Hypothalamus (tissue), 51 donors: ENCODE measurements around the gene PCBP3.

Source experiments
- DNase-seq, 51 donors: peaks; one replicate each; lab custom pipeline; 2025; lab: John Stamatoyannopoulos, UW

The PCBP3 gene

DNA sequence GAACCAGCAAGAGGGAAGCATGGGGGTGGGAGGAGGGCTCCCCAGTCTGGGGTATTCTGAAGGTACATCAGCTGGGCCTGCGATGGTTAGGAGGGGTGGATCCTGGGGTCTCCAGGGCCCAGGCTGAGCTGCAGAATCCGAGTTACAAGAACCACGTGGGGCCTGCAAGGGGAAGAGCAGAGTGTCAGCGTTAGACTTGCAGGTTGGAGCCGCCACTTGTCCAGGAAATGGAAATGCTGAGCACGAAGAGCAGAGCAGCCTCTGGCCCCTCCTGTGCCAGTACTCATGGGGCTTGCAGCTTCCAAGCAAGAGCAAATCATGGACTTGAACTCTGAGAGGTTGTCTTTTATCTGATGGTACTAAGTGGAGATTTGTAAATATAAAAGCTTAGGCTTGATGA, 290.6 kb downstream of the PCBP3 start:
- DNase-seq: no peak

DNA sequence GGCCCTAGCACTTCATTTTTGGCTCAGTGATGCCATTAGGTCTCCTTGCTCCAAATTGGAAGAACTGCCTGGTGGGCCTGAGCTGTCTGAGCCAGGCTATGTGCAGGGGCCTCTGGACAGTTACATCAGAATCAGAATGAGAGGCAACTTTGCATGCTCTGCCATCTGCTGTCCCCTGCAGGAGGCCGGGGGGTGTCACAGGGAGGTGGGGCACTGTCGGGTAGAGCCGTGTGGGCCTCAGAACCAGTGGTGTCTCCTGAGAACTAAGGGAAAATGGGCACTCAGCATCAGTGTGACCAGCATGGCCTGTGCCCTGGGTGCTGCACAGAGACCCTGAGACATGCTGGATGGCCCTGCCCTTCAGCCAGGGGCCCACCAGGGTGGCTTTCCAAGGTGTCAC, 291.0 kb downstream of the PCBP3 start:
- no peak for DNase-seq

DNA sequence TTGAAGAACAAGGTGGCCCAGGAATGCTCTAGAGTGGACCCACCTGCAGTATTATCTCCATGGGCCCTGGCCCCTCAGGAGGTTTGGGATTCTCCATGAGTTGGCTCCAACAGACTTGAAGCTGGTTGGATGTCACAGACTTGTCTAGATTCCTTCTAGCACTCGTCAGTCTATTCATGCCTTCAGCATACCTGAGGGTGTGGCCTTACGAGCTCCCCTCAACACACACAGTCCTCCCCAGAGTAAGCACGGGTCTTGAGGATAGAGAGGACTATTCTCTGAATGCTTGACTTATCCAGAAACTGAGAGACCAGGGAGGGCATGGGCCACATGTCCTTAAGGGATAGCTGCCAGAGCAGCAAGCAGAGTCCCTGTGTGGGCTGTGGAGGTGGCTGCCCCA, 292.1 kb downstream of the PCBP3 start:
- no peak for DNase-seq

- DNase-seq: no peak
These were observed 294.4 kb downstream of the PCBP3 start for GRCh38 chr21:45937721-45938452.

GRCh38 chr21:45938453-45938755, 294.9 kb downstream of the PCBP3 start:
- no peak for DNase-seq

DNA sequence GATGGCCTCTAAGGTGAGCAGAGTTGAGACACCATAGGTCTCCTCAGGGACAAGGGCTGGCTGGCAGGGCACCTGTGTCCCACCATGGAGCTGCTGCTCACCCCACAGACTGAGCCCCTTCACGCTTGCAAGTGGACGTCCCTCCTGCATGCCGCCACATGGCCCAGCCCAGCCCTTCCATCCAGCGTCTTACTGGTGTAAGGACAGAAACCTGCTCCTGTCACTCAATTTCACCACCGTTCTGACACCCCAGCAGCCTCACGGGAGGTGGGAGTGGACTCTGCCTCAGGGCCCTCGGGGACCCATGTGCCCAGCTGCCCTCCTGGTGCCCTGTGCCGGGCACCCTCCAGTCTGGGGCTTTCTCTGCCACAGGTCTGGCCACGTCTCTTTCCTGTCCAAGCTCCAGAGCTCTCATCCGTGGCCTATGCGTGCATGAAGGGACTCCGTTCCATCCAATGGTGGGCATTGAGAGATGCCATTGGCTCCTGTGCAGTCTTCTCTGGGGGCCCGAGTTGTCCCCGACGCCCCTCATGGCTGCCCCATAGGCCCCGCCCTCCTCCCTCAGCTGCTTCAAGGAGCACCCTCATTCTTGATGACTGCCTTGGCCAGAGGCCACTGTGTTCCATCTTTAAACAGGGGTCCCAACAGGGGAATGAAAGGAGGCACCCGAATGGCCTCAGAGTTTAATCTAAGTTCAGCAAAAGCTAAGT, 295.4 kb downstream of the PCBP3 start:
- no peak for DNase-seq

DNA sequence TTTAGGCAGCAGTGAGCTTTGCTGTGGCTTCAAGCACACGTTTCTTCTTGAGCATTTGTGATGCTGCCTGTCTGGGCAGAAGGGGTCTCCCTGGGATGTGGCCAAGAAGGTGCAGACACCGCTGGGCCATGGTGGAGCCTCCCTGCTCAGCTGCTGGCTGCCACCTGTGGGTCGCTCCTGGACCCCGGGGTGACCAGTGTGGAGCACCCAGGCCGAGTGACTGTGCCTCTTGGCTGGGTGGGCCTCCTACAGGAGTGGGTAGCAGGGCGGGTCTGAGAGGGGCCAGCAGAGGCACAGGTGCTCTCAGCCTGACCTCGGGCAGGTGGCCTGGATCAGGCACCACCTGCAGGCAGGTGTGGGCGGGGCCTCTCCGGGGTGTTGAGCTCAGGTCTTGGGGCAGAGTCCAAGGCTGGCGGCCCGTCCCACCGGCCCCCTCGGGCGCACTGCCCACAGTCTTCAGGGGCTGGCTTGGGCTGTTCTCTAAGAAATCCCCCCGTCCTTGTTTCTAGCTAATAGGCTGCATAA, 296.1 kb downstream of the PCBP3 start:
- no peak for DNase-seq

DNA sequence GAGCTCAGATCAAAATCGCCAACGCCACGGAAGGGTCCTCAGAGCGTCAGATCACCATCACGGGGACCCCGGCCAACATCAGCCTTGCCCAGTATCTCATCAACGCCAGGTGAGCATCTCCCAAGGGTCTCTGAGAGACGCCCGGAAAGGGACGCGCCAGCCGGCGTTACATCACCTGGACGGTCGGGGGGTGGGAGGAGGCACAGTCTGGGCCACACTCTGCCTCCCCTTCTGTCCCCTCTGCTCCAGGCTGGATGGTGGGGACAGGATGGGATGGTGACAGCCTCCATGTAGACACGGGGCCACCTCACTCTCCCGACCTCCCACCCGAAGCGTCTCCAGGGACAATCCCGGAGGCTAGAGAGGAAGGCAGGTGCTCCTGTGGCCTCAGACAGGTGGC, 296.6 kb downstream of the PCBP3 start:
- no peak for DNase-seq

GRCh38 chr21:45940621-45941337, 297.3 kb downstream of the PCBP3 start:
- no peak for DNase-seq

GRCh38 chr21:45941338-45941710, 297.8 kb downstream of the PCBP3 start:
- no peak for DNase-seq

- no peak for DNase-seq
These were observed 298.4 kb downstream of the PCBP3 start for GRCh38 chr21:45941717-45942546.

DNA sequence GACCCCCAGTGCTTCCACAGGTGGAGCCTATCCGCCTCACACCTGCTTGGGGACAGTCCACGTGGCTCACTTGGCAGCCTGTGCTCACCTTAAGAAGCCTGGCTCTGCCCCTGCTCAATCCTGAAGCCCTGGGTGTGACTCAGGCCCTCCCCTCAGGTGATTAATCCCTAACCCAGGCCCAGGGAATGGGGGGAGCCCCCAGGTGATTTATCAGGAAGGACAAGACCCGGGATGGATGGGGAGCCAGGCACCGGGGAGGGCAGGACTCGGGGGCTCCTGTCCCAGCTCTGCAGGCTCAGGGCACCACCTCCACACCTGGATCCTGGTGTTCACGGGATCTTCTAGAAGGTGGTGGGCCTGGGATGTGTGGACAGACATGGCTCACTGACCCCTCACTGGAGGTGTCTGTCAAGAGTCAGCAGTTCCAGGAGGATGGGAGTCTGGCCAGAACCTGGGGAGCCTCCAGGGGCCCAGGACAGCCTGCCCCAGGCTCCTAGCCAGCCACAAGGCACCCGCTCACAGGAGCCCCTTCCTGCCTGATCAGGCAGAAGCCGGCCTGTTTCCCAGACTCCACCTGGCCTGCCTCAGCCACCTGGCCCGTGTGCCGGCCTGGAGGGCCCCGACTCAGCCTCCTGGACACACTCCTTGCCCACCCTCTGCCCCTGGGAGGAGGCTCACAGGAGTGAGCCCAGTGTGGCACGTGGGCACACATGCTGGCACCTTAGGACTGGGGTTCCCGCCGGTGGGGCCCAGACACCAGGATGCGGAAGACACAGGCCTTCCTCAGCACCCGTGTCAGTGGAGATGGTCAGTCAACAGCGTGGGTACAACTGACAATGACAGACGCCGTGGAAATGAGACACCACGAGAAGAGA, 299.5 kb downstream of the PCBP3 start:
- DNase-seq: no peak

GRCh38 chr21:45943630-45944540, 300.4 kb downstream of the PCBP3 start:
- no peak for DNase-seq

- no peak for DNase-seq
These were observed 301.1 kb downstream of the PCBP3 start for GRCh38 chr21:45944601-45945000.

GRCh38 chr21:45945066-45945867, 301.7 kb downstream of the PCBP3 start:
- no peak for DNase-seq

- DNase-seq: no peak
These were observed 302.3 kb downstream of the PCBP3 start for GRCh38 chr21:45945868-45946210.

GRCh38 chr21:45947296-45947695, 303.8 kb downstream of the PCBP3 start:
- DNase-seq: no peak

DNA sequence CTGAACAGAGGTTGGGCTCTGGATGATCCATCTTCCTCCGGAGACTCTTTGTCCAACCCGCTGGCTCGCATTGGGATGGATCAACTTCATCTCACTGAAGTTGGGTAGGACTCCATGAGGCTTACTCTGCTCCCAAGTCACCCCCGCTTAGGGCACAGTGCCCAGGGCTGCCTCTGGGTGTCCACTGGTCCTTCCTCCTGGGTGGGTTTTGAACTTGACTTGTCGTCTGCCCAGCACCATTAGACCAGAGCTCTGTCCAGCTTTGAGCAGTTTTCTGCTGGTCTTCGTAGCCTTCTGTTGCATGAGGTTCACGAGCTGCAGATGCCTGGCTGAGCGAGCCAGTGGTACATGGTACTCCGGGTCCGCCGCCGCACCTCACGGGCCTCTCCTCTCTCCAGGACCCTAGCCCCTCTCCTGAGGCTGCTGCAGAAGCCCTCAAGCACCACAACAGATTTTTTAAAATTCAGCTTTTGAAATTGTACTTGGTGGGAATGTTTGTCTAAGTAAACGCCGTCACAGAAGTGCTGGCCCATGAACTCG, 304.3 kb downstream of the PCBP3 start:
- no peak for DNase-seq
